GM19463 (cell line): ENCODE data around the gene HIBCH.
A peak's percentile ranks its signal among the peaks of the same experiment; 100 is the strongest.

Source experiments
- ATAC-seq: cut with Tn5 transposase; IDR thresholded peaks from one replicate; pipeline ENCODE4 v1.9.1; 2021; ENCODE audit warnings: mild to moderate bottlenecking, moderate library complexity; ENCODE audit not compliant: unreplicated experiment

The HIBCH gene

DNA sequence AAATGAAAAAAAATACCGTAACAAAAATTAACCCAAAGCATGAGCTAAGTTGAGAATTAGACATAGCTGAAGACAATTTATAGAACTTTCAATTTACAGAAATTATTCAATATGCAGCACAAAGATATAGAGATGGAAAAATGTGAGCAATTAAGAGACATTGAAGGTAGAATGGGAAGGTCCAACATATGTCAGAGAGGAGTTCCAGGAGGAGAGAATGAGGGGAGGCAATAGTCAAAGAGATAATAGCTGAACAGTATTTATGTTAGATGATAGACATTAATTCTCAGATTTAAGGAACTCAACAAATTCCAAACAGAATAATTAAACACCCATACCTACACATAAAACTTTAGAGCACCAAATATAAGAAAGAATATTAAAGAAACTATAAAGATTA lies 154.1 kb downstream of the HIBCH start:
- ATAC-seq, result no peak

DNA sequence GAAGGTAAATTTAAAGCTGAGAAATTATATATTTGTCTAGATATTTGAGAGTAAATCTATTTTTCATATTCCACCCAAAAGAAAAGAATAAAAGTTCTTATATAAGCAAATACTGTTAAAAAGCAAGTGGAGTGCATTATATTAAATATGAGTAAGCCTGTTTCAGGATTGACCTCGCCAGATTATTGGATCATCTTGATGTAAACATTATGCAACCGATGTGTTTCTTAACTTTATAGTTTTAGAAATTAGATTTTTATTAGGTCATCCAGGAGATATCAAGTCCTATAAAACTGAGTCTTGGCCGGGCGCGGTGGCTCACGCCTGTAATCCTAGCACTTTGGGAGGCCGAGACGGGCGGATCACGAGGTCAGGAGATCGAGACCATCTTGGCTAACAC lies 156.8 kb downstream of the HIBCH start:
- ATAC-seq, result no peak

DNA sequence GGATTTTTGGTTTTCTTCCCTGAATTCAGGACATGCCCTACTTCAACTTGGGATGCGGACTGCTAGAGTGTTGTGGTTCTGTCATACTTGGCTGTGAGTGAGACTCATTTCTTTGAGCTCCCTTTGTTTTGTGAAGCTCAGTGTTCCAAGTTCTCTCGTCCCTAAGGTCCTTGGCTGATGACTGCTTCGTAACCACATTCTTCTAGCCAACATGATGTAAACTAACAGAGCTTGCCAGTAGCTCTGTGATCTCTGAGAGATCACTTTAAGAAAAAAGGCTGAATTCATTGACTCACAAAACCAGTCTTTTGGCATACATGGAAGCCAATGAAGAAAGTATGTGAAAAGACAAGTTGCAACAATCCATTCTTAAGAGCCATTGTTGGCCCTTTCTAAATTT lies 160.2 kb downstream of the HIBCH start:
- no peak for ATAC-seq

DNA sequence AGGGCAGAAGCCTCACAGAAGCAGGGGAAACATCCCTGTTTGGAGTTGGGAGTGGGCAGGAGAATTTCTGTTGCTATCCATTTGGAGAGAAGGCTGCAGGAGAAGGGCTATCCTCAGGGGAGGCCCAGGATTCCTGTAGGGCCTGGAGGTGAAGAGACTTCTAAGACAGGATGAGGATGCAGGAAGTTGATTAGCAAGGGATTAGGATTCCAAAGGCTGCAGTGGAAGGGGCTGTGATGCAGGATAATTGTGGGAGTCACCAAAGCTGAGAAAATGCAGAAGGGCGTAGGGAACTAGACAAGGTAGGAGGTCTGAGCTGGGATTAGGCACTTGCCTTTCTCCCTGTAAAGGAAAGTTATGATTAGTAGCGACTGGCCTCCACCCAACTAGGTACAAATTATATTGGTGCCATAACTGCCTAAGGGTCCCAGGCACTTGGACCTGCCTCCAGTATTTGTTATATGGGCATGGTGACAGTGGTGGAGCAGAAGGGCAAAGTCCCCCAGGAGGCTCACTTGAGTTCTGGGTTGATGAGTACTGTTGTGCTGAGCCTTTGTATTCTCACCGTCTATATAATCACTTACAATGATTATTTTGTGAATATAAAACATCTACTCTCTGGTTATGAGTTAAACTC lies 160.7 kb downstream of the HIBCH start:
- no peak for ATAC-seq

DNA sequence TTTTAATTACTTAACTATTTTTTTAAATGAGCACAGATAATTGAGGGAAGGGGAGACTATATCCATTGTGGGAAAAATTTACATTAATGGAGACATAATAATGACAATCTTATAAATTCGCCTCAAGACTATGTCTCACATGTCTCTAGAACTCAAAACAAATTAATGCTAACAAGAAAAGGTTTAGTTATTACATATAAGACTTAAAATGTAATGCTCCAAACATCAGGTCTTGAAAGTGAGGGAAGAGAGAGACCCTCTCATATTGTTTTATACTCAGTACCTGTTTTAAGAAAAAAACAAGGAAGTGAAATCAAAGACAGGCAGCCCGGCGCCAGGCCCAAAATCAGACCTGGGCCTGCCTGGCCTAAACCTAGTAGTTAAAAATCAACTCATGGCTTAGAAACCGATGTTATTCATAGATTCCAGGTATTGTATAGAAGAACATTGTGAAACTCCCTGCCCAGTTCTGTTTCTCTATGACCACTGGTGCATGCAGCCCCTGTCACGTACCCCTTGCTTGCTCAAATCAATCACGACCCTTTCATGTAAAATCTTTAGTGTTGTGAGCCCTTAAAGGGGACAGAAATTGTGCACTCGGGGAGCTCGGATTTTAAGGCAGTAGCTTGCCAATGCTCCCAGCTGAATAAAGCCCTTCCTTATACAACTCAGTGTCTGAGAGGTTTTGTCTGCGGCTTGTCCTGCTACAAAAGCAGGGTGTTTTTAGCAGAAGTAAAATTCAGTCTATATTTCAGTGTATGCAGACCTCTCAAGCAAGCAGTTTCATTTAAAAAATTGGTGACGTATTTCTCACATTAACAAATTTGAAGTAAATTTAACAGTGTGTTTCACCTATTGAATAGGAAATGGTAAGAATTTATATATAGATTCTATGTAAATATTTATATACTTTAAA lies 161.8 kb downstream of the HIBCH start:
- peak; percentile 43 for ATAC-seq

DNA sequence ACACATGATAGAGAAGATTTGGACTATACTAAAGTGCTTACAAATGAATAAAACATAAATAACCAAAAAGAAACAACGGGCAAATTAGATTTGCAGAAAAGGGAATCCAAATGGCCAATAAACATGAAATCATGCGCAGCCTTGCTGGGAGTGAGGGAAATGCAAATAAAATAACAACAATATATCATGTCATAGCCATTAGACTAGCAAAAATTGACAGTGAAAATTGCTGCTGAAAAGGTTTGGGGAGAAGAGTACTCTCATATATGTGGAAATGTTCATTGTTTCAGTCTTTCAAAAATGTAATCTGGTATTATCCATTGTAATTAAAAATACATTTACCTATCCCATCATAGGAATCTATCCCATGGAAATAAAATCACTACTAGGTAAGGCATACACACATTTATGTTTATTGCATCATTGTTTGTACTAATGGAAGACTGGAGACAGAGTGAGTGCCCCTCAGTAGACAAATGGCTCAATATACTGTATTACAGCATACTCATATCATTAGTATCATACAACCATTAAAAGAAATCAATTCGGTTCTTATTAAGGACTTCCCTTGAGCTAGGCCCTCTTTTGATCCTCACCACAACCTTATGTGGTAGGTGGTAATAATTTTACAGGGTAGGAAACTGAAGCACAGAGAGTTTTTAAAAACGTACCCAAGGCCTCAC lies 163.0 kb downstream of the HIBCH start:
- peak; percentile 31 for ATAC-seq
